Spinal cord (tissue), 10 donors: ENCODE data around the gene UBA52. TPM values are rescaled to one million over a fixed set of nuclear protein-coding genes. Genes with fewer than 3 reads are reported as not detected.
A peak's percentile ranks its signal among the peaks of the same experiment; 100 is the strongest.
"Not testable (repeated sequence)": the region's sequence is repeated elsewhere in the genome, so short reads cannot be mapped to it uniquely, and the experiment has no call there.

Experiments
- DNase-seq, 6 donors: peaks; one replicate each; pipeline versions ENCODE4 v3.0.0 to v3.0.0-alpha.2; 2013 to 2015; ENCODE audit warnings: low spot score in 6 of 6, low read depth in 4 of 6
- H3K27ac ChIP-seq: one replicate; pipeline ENCODE4 v1.5.1; 2013; ENCODE audit warnings: low read depth, low read length, control low read depth
- H3K27me3 ChIP-seq: one replicate; pipeline ENCODE4 v1.6.1; 2013; ENCODE audit warnings: low read length; ENCODE audit not compliant: control insufficient read depth, insufficient read depth
- H3K36me3 ChIP-seq: one replicate; pipeline ENCODE4 v1.6.1; 2013; ENCODE audit warnings: low read length; ENCODE audit not compliant: control insufficient read depth, insufficient read depth
- H3K4me1 ChIP-seq: one replicate; pipeline ENCODE4 v1.6.1; 2013; ENCODE audit warnings: low read length; ENCODE audit not compliant: control insufficient read depth, insufficient read depth
- H3K4me3 ChIP-seq: one replicate; pipeline ENCODE4 v1.5.1; 2013; ENCODE audit warnings: low read depth, low read length, control low read depth
- H3K9me3 ChIP-seq: one replicate; pipeline ENCODE4 v1.6.1; 2013; ENCODE audit warnings: low read length; ENCODE audit not compliant: control insufficient read depth, insufficient read depth
- WGBS: methylation state at CpG from one replicate; pipeline ENCODE4 v1.1.5; 2013; ENCODE audit warnings: missing lambda C conversion rate; ENCODE audit not compliant: insufficient coverage; 5-methylcytosine and 5-hydroxymethylcytosine counted together
- polyA plus RNA-seq, 2 donors: library from polyadenylated mRNA; unstranded; fragments of 120-200 nt; gene quantifications; one replicate each; pipeline ENCODE4 v1.2.1, GENCODE V29; 2013; ENCODE audit not compliant: insufficient read length in 2 of 2
- total RNA-seq, 2 donors: library from RNA; depleted of rRNA in 1 of 2; stranded (reverse); fragments of 120-200 nt in 1 of 2; fragments of >200 nt in 1 of 2; gene quantifications; one replicate each; pipeline versions ENCODE4 v1.2.3 to v1.2.4, GENCODE V29; 2013 to 2014
- donor health status: healthy.

UBA52 gene
- total and polyA plus RNA-seq, 4 donors: 638 to 956 (median 688) TPM

DNA sequence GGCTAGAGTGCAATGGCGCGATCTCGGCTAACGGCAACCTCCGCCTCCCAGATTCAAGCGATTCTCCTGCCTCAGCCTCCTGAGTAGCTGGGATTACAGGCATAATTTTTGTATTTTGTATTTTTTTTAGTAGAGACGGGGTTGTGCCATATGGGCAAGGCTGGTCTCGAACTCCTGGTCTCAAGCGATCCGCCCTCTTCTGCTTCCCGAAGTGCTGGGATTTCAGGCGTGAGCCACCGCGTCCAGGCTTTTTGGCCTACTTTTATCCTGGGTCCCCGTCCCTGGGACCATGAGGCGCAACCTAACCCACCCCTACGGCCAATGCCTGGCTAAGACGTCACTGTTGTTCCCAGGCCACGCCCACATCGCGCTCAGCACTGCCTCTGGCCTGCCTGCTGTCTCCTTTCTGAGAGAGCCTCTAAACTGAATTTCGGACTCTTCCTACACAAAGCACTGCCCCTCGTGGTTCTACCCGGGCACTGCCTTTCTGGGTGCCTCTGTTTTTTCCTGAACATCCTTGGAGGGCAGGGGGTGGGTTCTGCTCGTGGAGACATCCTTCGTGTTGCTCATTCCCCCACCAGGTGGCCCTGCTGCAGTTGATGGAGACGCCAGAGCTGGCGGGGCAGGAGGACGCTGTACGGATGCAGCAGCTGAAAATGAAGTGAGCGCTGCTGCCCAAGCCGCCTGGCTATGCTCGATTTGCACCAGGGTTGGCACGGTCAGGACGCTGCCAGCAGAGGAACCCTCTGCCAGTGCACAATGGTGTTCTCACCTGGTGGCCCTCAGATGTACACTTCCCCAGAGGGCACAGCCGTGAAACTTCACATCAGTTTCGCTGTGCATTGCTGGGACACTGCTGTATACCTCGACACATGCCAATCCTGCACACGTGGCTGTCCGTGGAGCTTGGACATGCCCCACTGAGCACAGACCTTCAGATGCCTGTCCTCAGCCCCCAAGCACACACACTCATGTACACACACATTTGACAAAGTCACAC is 18.9 kb downstream of the UBA52 start:
- DNase-seq: peak in 5 of 6 donors; percentile 84 to 99 (median 91)
- 27% methylated on average over 35 of the region's 40 CpGs for WGBS
- H3K4me1 ChIP-seq: peaks cover 65% of the 10 kb centered on the region

DNA sequence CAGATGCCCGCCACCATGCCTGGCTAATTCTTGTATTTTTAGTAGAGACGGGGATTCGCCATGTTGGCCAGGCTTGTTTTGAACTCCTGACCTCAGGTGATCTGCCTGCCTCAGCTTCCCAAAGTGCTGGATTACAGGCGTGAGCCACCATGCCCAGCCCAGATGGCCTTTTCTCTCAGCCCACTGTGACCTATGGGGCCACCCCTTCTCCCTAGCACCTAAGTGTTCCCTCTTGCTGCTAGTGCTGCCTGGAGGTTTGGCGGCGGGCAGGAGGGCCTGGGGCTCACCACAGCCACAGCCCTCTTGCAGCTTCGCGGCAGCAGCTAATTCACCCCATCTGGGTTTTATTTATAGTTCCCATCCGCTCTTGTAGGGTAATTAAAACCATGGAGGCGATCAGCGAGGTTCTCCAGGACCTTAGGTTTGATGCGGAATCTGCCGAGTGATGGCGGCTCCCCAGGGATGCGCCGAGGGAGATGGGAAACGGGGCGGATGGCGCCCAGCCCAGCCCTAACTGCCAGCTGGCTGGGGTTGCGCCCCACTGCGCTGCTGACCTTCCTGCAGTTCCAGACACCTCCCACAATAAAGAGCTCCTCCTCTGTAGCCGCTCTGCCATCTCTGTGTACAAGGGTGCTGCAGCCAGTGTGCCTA is 20.2 kb downstream of the UBA52 start:
- Histone ChIP-seq H3K4me1 (peaks cover 66% of the 10 kb centered on the region), H3K9me3 (no peaks in the 10 kb centered on the region), H3K4me3 (no peak overlapping the region), H3K27me3 (peaks cover 7% of the 10 kb centered on the region), H3K27ac (no peak overlapping the region), H3K36me3 (peaks cover 18% of the 10 kb centered on the region)
- DNase-seq: no peak
- WGBS: 69% methylated on average over 11 of the region's 22 CpGs

More for the DNA sequence above, 18.9 kb downstream of the UBA52 start:
- H3K4me3 ChIP-seq: peak overlapping the region; percentile 75
- H3K27ac ChIP-seq: peak overlapping the region; percentile 88
- H3K9me3 ChIP-seq: no peaks in the 10 kb centered on the region
- H3K27me3 ChIP-seq: peaks cover 2% of the 10 kb centered on the region
- H3K36me3 ChIP-seq: peaks cover 18% of the 10 kb centered on the region

GRCh38 chr19:18592732-18593131 is 21.1 kb downstream of the UBA52 start:
- peaks cover 18% of the 10 kb centered on the region for H3K36me3 ChIP-seq
- WGBS: 71% methylated on average over 3 of the region's 5 CpGs
- H3K9me3 ChIP-seq, H3K27ac ChIP-seq, H3K4me3 ChIP-seq, DNase-seq: not testable (repeated sequence)
- peaks cover 13% of the 10 kb centered on the region for H3K27me3 ChIP-seq
- peaks cover 65% of the 10 kb centered on the region for H3K4me1 ChIP-seq

GRCh38 chr19:18593367-18594095 is 21.9 kb downstream of the UBA52 start:
- no peaks in the 10 kb centered on the region for H3K9me3 ChIP-seq
- no peak overlapping the region for H3K27ac ChIP-seq
- H3K4me3 ChIP-seq: no peak overlapping the region
- peaks cover 18% of the 10 kb centered on the region for H3K36me3 ChIP-seq
- H3K27me3 ChIP-seq: peaks cover 20% of the 10 kb centered on the region
- 50% methylated on average over 16 of the region's 25 CpGs for WGBS
- peak in 2 of 6 donors; percentile 41 to 60 for DNase-seq
- H3K4me1 ChIP-seq: peaks cover 61% of the 10 kb centered on the region

DNA sequence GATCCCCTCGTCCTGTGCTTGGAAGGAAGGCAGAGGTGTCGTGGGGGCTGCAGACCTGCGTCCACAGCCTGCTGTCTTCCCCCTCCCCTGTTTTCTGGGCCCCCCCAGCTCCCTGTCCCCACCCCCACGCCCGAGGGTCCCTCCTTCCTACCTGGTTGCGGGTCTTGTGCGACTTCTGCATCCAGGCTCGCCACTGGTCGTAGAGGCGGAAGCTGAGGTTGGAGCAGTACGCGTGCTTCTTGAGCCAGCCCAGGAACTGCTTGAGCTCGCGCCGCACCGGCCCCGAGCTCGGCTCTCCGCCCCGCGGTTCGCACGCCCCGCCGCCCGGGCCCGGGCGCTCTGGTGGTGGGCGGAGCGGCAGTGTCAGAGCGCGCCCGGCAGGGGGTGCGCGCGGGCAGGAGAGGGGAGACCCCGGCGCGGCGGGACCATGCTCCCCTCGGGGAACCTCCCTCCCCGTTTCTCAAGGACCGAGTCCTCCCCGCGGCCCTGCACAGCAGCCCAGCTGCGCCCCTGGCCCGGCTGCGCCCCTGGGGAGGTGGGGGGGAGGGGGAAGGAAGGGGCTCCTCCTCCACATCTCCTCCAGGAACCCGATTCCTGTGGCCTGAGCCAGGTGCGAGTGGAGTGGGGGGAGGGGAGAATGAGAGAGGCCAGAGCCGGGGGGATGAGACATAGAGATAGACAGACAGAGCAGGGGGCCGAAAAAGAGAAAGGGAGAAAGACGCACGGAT is 22.6 kb downstream of the UBA52 start:
- peak overlapping the region; percentile 45 for H3K4me3 ChIP-seq
- 0% methylated on average over 45 of the region's 54 CpGs for WGBS
- peaks cover 18% of the 10 kb centered on the region for H3K36me3 ChIP-seq
- H3K4me1 ChIP-seq: peaks cover 56% of the 10 kb centered on the region
- no peak overlapping the region for H3K27ac ChIP-seq
- H3K27me3 ChIP-seq: peaks cover 24% of the 10 kb centered on the region
- peak in 4 of 6 donors; percentile 65 to 91 (median 79) for DNase-seq
- no peaks in the 10 kb centered on the region for H3K9me3 ChIP-seq

DNA sequence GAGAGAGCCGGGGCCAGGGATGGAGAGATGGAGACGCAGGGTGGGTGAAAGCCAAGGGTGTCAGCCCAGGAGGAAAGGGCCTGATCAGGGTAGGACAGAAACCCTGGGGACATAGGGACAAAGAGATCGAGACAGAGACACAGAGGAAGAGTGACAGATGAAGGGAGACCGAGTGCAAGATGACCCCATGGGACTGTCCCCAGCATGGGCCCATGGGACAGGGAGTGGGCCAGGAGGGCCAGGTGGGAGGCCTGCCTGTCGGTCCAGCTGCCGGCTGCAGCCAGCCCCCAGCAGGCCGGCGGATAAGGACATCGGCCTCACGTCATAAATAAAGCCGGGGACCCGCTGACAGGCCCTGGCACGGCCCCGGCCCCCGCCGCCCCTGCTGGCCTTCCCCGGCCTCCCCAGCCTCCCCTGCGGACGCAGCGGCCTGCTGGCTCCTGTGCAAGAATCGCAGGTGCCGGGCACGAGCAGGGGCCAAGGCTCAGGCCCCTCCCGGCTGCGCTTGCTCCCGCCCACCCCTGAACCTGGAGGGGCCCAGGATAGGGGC is 23.2 kb downstream of the UBA52 start:
- H3K27ac ChIP-seq: no peak overlapping the region
- peaks cover 18% of the 10 kb centered on the region for H3K36me3 ChIP-seq
- no peaks in the 10 kb centered on the region for H3K9me3 ChIP-seq
- DNase-seq: no peak
- peak overlapping the region; percentile 45 for H3K4me3 ChIP-seq
- H3K27me3 ChIP-seq: peaks cover 29% of the 10 kb centered on the region
- WGBS: 6% methylated on average over 26 of the region's 26 CpGs
- H3K4me1 ChIP-seq: peaks cover 50% of the 10 kb centered on the region

DNA sequence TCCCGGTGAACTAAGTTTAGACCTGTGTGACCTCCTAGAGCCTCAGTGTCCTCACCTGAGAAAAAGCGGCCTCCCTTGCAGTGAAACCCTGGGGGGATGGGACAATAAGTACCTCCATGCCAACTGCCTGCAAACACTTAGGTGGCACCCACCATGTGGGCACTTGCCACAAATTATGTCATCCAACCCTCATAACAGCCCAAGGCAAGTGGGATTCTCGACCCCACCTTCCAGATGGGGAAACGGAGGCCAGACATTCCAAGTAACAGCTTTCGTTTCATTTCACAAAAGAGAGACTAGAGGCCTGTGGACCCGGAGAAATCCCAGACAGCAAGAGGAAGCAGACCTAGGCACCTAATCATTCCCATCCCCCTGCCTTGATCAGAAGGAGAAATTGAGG is 23.8 kb downstream of the UBA52 start:
- peaks cover 44% of the 10 kb centered on the region for H3K4me1 ChIP-seq
- no peak overlapping the region for H3K27ac ChIP-seq
- H3K27me3 ChIP-seq: peaks cover 30% of the 10 kb centered on the region
- WGBS: 45% methylated on average over 4 of the region's 6 CpGs
- peaks cover 18% of the 10 kb centered on the region for H3K36me3 ChIP-seq
- DNase-seq: no peak
- H3K9me3 ChIP-seq: no peaks in the 10 kb centered on the region
- no peak overlapping the region for H3K4me3 ChIP-seq

GRCh38 chr19:18596752-18597157 is 25.1 kb downstream of the UBA52 start:
- Histone ChIP-seq H3K9me3 (no peaks in the 10 kb centered on the region), H3K36me3 (peaks cover 11% of the 10 kb centered on the region), H3K4me1 (peaks cover 37% of the 10 kb centered on the region), H3K27me3 (peaks cover 34% of the 10 kb centered on the region), H3K4me3 (no peak overlapping the region), H3K27ac (no peak overlapping the region)
- DNase-seq: no peak
- WGBS: 23% methylated on average over 17 of the region's 21 CpGs
